Karpas-422 (cell line): ENCODE measurements around the gene KLC1. TPM values are rescaled to one million over a fixed set of nuclear protein-coding genes. Genes with fewer than 3 reads are reported as not detected.
A peak's percentile ranks its signal among the peaks of the same experiment; 100 is the strongest.

Source experiments
- DNase-seq: peaks from one replicate; pipeline ENCODE4 v3.0.0-alpha.2; 2015
- H2AFZ ChIP-seq: fragments of 200-600 bp; sonication (generic); 2 replicates; pipeline ENCODE4 v1.6.1; 2014; ENCODE audit warnings: antibody characterized with exemption, low read length, mixed read lengths
- H3K27ac ChIP-seq: fragments of 200-600 bp; sonication (generic); 2 replicates; pipeline ENCODE4 v1.5.1; 2014; ENCODE audit warnings: mild to moderate bottlenecking, low read length, moderate library complexity
- H3K27me3 ChIP-seq: fragments of 200-600 bp; sonication (generic); 2 replicates; pipeline ENCODE4 v1.6.1; 2014; ENCODE audit warnings: low read length, mixed read lengths
- H3K36me3 ChIP-seq: fragments of 200-600 bp; sonication (generic); 2 replicates; pipeline ENCODE4 v1.6.1; 2014; ENCODE audit warnings: low read length, mixed read lengths; ENCODE audit not compliant: insufficient read depth
- H3K4me1 ChIP-seq: fragments of 200-600 bp; sonication (generic); 2 replicates; pipeline ENCODE4 v1.6.1; 2014; ENCODE audit warnings: mild to moderate bottlenecking, low read length, mixed read lengths
- H3K4me2 ChIP-seq: fragments of 200-600 bp; sonication (generic); 2 replicates; pipeline ENCODE4 v1.6.1; 2014; ENCODE audit warnings: low read length, low read depth, mild to moderate bottlenecking; ENCODE audit not compliant: poor library complexity, severe bottlenecking
- H3K4me3 ChIP-seq: fragments of 200-600 bp; sonication (generic); 2 replicates; pipeline ENCODE4 v1.5.1; 2014; ENCODE audit warnings: mild to moderate bottlenecking, antibody characterized with exemption, low read length, mixed read lengths
- H3K79me2 ChIP-seq: fragments of 200-600 bp; sonication (generic); 2 replicates; pipeline ENCODE4 v1.6.1; 2014; ENCODE audit warnings: mild to moderate bottlenecking, low read length, mixed read lengths
- H3K9ac ChIP-seq: fragments of 200-600 bp; sonication (generic); 2 replicates; pipeline ENCODE4 v1.6.0; 2014; ENCODE audit warnings: low read length
- H3K9me2 ChIP-seq: fragments of 200-600 bp; sonication (generic), shearing (Covaris generic); replicated peaks from 2 replicates; pipeline ENCODE4 v1.6.0; 2014; ENCODE audit warnings: mild to moderate bottlenecking, low read length, moderate library complexity; ENCODE audit not compliant: insufficient read depth
- H3K9me3 ChIP-seq: fragments of 300-700, 200-600 bp; sonication (generic); 2 replicates; pipeline ENCODE4 v1.6.1; 2014; ENCODE audit warnings: low read length, mixed read lengths
- H4K20me1 ChIP-seq: fragments of 200-600 bp; sonication (generic); 2 replicates; pipeline ENCODE4 v1.6.1; 2014; ENCODE audit warnings: mild to moderate bottlenecking, antibody characterized with exemption, low read length, low read depth; ENCODE audit not compliant: insufficient read depth
- small RNA-seq: library from RNA; depleted of rRNA; stranded (forward); fragments of <200 nt; gene quantifications from one replicate; pipeline ENCODE3, GENCODE V24; 2014
- total RNA-seq: library from RNA; depleted of rRNA; stranded (reverse); fragments of >200 nt; shearing (Covaris generic); gene quantifications from 2 replicates; pipeline ENCODE4 v1.2.3, GENCODE V29; 2014; ENCODE audit warnings: low replicate concordance; rRNA removed

The KLC1 gene
- total RNA-seq, 1 experiment from 2014 or later, result 144 TPM

GRCh38 chr14:103745424-103745823 is 116.4 kb downstream of the KLC1 start:
- no peak overlapping the region for H3K9ac ChIP-seq
- no peak overlapping the region for H3K4me3 ChIP-seq
- no peak overlapping the region for H3K4me2 ChIP-seq
- no peak overlapping the region for H3K27ac ChIP-seq
- H3K9me3 ChIP-seq, result no peaks in the 10 kb centered on the region
- H3K4me1 ChIP-seq, result no peaks in the 10 kb centered on the region
- no peaks in the 10 kb centered on the region for H3K36me3 ChIP-seq
- no peaks in the 10 kb centered on the region for H3K27me3 ChIP-seq
- no peaks in the 10 kb centered on the region for H3K79me2 ChIP-seq
- no peak overlapping the region for H2AFZ ChIP-seq
- no peaks in the 10 kb centered on the region for H4K20me1 ChIP-seq
- no peak for DNase-seq
- no peaks in the 10 kb centered on the region for H3K9me2 ChIP-seq

- Histone ChIP-seq H3K36me3 (no peaks in the 10 kb centered on the region), H4K20me1 (no peaks in the 10 kb centered on the region), H3K4me1 (no peaks in the 10 kb centered on the region), H3K9me3 (no peaks in the 10 kb centered on the region), H2AFZ (no peak overlapping the region), H3K4me2 (no peak overlapping the region), H3K27ac (no peak overlapping the region), H3K79me2 (no peaks in the 10 kb centered on the region), H3K9ac (no peak overlapping the region), H3K27me3 (no peaks in the 10 kb centered on the region), H3K9me2 (no peaks in the 10 kb centered on the region), H3K4me3 (no peak overlapping the region)
- no peak for DNase-seq
Measured at GRCh38 chr14:103746701-103747100, 117.7 kb downstream of the KLC1 start.

GRCh38 chr14:103748534-103748857 is 119.5 kb downstream of the KLC1 start:
- no peak for DNase-seq
- Histone ChIP-seq H3K4me3 (no peak overlapping the region), H3K9ac (no peak overlapping the region), H2AFZ (no peak overlapping the region), H3K79me2 (no peaks in the 10 kb centered on the region), H3K9me2 (no peaks in the 10 kb centered on the region), H4K20me1 (no peaks in the 10 kb centered on the region), H3K9me3 (no peaks in the 10 kb centered on the region), H3K27ac (no peak overlapping the region), H3K4me1 (no peaks in the 10 kb centered on the region), H3K4me2 (no peak overlapping the region), H3K27me3 (no peaks in the 10 kb centered on the region), H3K36me3 (no peaks in the 10 kb centered on the region)

- Histone ChIP-seq H3K36me3 (no peaks in the 10 kb centered on the region), H3K9me2 (no peaks in the 10 kb centered on the region), H3K4me2 (no peak overlapping the region), H3K79me2 (no peaks in the 10 kb centered on the region), H4K20me1 (no peaks in the 10 kb centered on the region), H2AFZ (no peak overlapping the region), H3K9ac (no peak overlapping the region), H3K4me3 (no peak overlapping the region), H3K9me3 (no peaks in the 10 kb centered on the region), H3K27me3 (no peaks in the 10 kb centered on the region), H3K27ac (no peak overlapping the region), H3K4me1 (no peaks in the 10 kb centered on the region)
- no peak for DNase-seq
Measured at GRCh38 chr14:103749452-103749851, 120.4 kb downstream of the KLC1 start.

GRCh38 chr14:103749860-103750259 is 120.8 kb downstream of the KLC1 start:
- no peaks in the 10 kb centered on the region for H3K9me2 ChIP-seq
- H3K36me3 ChIP-seq, result no peaks in the 10 kb centered on the region
- no peak overlapping the region for H3K27ac ChIP-seq
- no peak overlapping the region for H3K4me3 ChIP-seq
- H3K4me1 ChIP-seq, result no peaks in the 10 kb centered on the region
- no peaks in the 10 kb centered on the region for H3K79me2 ChIP-seq
- no peaks in the 10 kb centered on the region for H3K27me3 ChIP-seq
- peak; percentile 57 for DNase-seq
- no peak overlapping the region for H3K4me2 ChIP-seq
- no peaks in the 10 kb centered on the region for H3K9me3 ChIP-seq
- H2AFZ ChIP-seq, result no peak overlapping the region
- H3K9ac ChIP-seq, result no peak overlapping the region
- no peaks in the 10 kb centered on the region for H4K20me1 ChIP-seq

Small RNA genes lying within 50 kb of the gene (small RNA-seq; reads per million reads assigned to genes)
- gene RF00019, result not detected

Other genes with a start within 250 kb of the KLC1 start
- gene MARK3, start 243.8 kb upstream of the KLC1 start, total RNA-seq, result 94.5 and 113 TPM in 2 replicates
- 30.4 and 55.2 TPM in 2 replicates for gene CKB, start 106.4 kb upstream of the KLC1 start, total RNA-seq
- gene TRMT61A, start 100.0 kb upstream of the KLC1 start, total RNA-seq, result 8.0 and 30.8 TPM in 2 replicates
- gene BAG5, start 66.6 kb upstream of the KLC1 start, total RNA-seq, result 23.1 and 32.6 TPM in 2 replicates
- gene COA8, start 66.3 kb upstream of the KLC1 start, total RNA-seq, result 62.9 and 63.5 TPM in 2 replicates
- gene XRCC3, start 86.2 kb downstream of the KLC1 start, total RNA-seq, result 36.7 and 70.5 TPM in 2 replicates
- gene ZFYVE21, start 86.6 kb downstream of the KLC1 start, total RNA-seq, result 28.4 and 29.7 TPM in 2 replicates
- 3.0 and 3.6 TPM in 2 replicates for gene PPP1R13B, start 218.4 kb downstream of the KLC1 start, total RNA-seq